Left ventricle myocardium inferior (tissue), 1 donor: ENCODE data around the gene RHOU. TPM values are rescaled to one million over a fixed set of nuclear protein-coding genes. Genes with fewer than 3 reads are reported as not detected.

ENCODE experiments used
- DNase-seq: peaks from one replicate; pipeline ENCODE4 v3.0.0-alpha.2; 2020
- H3K27ac ChIP-seq: fragments of 200-600 bp; replicated peaks from 2 replicates; pipeline ENCODE4 v1.8.0; 2021
- H3K27me3 ChIP-seq: fragments of 200-600 bp; 2 replicates; pipeline ENCODE4 v1.8.0; 2021; ENCODE audit warnings: low read depth
- H3K36me3 ChIP-seq: fragments of 200-600 bp; 2 replicates; pipeline ENCODE4 v1.8.0; 2021
- H3K4me1 ChIP-seq: fragments of 200-600 bp; 2 replicates; pipeline ENCODE4 v1.8.0; 2021
- H3K4me3 ChIP-seq: fragments of 200-600 bp; 2 replicates; pipeline ENCODE4 v1.8.0; 2021; ENCODE audit warnings: mild to moderate bottlenecking, moderate library complexity
- H3K9me3 ChIP-seq: fragments of 200-600 bp; replicated peaks from 2 replicates; pipeline ENCODE4 v1.8.0; 2021
- intact Hi-C: fragments of 100-400 bp; cut with micrococcal nuclease; formaldehyde crosslinking; loops from one replicate; pipeline ENCODE4 v1.11.0; 2022
- total RNA-seq: library from RNA; stranded (reverse); fragmentation: NEBNext Ultra II Directional; extraction: Animal tissue kit (Norgen Biotek cat#: 25700); gene quantifications from one replicate; pipeline ENCODE4 v1.2.1, GENCODE V29; 2021
- TF ChIP-seq, protein P1 (sequence below): fragments of 200-600 bp; IDR thresholded peaks from 2 replicates; pipeline ENCODE4 v1.8.0; 2021; ENCODE audit warnings: antibody characterized with exemption, mild to moderate bottlenecking, borderline replicate concordance
- donor health status: DM: no; HTN: yes; CAD: no; lungs with severe emphysema.

The RHOU gene
- total RNA-seq, 1 donor from 2014 or later: 5.1 TPM

DNA sequence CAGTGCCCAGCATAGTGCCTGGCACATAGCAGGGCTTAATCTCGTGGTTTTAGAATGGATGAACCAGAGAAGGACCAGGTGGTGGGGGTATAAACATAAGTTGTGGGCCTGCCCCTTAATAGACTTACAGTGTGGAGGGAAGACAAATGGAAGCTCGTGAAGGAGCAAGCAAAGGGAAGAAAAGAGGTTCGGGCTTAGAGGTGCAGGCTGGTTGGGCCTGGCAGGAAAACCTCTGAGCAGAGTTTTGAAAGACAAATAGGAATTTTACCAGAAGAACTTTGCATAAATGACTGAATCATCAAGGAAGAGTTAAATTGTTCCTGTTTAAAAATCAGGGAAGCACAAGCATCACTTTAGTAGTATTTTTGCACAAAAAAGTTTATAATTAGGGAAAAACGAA lies 4.5 kb downstream of the RHOU start:
- TF ChIP-seq, protein P1, sequence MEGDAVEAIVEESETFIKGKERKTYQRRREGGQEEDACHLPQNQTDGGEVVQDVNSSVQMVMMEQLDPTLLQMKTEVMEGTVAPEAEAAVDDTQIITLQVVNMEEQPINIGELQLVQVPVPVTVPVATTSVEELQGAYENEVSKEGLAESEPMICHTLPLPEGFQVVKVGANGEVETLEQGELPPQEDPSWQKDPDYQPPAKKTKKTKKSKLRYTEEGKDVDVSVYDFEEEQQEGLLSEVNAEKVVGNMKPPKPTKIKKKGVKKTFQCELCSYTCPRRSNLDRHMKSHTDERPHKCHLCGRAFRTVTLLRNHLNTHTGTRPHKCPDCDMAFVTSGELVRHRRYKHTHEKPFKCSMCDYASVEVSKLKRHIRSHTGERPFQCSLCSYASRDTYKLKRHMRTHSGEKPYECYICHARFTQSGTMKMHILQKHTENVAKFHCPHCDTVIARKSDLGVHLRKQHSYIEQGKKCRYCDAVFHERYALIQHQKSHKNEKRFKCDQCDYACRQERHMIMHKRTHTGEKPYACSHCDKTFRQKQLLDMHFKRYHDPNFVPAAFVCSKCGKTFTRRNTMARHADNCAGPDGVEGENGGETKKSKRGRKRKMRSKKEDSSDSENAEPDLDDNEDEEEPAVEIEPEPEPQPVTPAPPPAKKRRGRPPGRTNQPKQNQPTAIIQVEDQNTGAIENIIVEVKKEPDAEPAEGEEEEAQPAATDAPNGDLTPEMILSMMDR: no peak
- Histone ChIP-seq H3K4me1 (peaks cover 34% of the 10 kb centered on the region), H3K27me3 (no peaks in the 10 kb centered on the region), H3K9me3 (no peaks in the 10 kb centered on the region), H3K4me3 (no peak overlapping the region), H3K36me3 (peaks cover 29% of the 10 kb centered on the region), H3K27ac (no peak overlapping the region)
- intact Hi-C loops: loop anchor here (10.0 kb wide), 1 partner anchor 415 kb away; no protein-coding TSS in a partner anchor
- no peak for DNase-seq

DNA sequence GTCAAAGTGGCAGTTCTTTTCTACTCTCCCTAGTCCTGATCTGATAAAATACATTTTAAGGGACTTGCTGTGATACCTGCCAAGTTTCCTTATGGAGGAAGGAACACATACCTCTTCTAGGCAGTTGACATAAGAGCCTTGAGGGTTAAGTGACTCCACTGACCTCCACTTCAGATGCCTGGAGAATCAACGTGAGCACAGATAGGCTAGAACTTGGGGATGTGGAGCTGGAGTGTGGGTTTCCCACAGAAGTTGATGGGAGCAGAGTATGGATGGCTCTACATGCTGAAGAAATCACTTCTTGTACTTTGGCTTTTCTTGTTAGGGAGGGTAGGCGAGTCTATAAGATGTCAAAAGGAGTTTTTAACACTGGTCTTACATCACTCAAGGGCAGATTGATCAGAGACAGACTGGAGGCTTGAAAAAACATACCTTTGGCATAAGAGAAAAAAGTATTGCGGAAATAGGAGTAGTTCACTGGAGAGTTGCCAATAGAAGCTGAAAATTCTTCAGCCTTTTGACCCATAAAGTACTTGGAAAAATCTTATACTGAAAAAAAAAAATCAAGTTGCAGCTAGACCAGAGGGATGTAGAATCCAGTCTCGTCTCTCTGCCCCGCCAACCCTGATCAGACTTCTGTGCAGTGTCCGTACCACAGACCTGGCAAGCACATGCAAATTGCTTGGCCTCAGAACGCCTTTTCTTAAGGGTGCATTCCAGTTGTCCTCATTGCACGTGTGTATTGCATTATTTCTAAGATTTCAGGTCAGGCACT lies 5.5 kb downstream of the RHOU start:
- Histone ChIP-seq H3K27ac (no peak overlapping the region), H3K36me3 (peaks cover 33% of the 10 kb centered on the region), H3K4me1 (peaks cover 27% of the 10 kb centered on the region), H3K4me3 (no peak overlapping the region), H3K27me3 (no peaks in the 10 kb centered on the region), H3K9me3 (no peaks in the 10 kb centered on the region)
- intact Hi-C loops: no loop called here
- DNase-seq: no peak
- TF ChIP-seq, protein P1: no peak

DNA sequence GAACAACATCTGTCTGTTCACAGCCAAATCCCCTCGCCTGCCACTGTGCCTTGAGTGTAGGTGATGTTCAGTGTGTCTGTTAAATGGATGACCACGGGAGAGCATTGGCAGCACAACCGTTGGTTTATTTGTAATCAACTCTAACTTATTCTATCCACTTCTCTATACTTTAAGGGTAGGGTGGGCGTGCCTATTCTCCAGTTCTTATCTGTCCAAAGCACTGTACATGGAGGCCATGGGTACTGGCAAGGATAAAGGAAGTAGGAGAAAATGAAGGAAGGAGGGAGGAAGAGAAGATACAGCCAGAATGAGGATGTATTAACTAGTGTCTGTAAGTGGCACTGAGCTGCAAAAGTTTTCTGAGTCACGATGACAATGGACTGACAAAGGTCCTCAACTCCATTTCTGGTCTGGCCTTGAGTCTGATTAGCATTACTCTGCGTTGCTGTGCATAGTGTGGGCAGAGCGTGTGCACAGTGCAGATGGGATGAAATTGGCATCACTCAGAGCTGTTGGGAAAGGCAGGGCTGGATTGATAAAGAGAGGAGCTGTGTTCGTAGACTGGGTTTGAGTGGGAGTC lies 7.1 kb downstream of the RHOU start:
- Histone ChIP-seq H3K27ac (no peak overlapping the region), H3K4me3 (no peak overlapping the region), H3K9me3 (no peaks in the 10 kb centered on the region), H3K27me3 (no peaks in the 10 kb centered on the region), H3K36me3 (peaks cover 33% of the 10 kb centered on the region), H3K4me1 (peaks cover 11% of the 10 kb centered on the region)
- intact Hi-C loops: no loop called here
- DNase-seq: no peak
- TF ChIP-seq, protein P1: no peak

DNA sequence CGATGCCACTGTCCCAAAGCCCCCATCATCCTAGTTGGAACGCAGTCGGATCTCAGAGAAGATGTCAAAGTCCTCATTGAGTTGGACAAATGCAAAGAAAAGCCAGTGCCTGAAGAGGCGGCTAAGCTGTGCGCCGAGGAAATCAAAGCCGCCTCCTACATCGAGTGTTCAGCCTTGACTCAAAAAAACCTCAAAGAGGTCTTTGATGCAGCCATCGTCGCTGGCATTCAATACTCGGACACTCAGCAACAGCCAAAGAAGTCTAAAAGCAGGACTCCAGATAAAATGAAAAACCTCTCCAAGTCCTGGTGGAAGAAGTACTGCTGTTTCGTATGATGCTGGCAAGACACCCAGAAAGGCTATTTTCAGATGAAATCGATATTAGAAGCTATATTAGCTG lies 8.1 kb downstream of the RHOU start:
- TF ChIP-seq, protein P1: no peak
- Histone ChIP-seq H3K4me1 (peaks cover 1% of the 10 kb centered on the region), H3K9me3 (no peaks in the 10 kb centered on the region), H3K27me3 (peaks cover 6% of the 10 kb centered on the region), H3K27ac (no peak overlapping the region), H3K4me3 (no peak overlapping the region), H3K36me3 (peaks cover 31% of the 10 kb centered on the region)
- no peak for DNase-seq
- intact Hi-C loops: no loop called here

DNA sequence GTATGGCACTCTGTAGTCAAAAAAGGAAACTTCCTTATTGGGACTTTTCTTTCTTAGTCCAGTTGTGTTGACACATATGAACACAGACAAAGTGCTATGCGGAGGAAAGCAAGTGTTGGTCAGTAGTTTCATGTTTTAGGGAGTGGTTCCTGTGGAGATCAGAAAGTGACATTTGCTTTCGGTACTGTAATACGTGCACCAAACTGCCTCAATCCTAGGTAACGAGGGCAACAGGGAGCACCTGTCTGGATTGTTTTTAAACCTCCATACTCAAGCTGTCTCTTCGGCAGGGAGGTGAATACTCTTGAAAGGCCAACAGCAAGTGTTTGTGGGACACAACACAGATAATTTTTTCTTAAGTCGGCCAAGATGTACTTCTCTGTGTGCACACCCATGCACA lies 9.1 kb downstream of the RHOU start:
- Histone ChIP-seq H3K27me3 (peaks cover 14% of the 10 kb centered on the region), H3K9me3 (no peaks in the 10 kb centered on the region), H3K4me3 (no peak overlapping the region), H3K4me1 (no peaks in the 10 kb centered on the region), H3K27ac (no peak overlapping the region), H3K36me3 (peaks cover 28% of the 10 kb centered on the region)
- TF ChIP-seq, protein P1: no peak
- intact Hi-C loops: no loop called here
- DNase-seq: no peak
